NCI-H1105 treated with DMSO at 0.1 percent for 48 hours (cell line): Measurements from ENCODE around the gene TYRO3.
A peak's percentile ranks its signal among the peaks of the same experiment; 100 is the strongest.

Experiments used
- DNase-seq: peaks from one replicate; lab custom pipeline; 2025; lab: John Stamatoyannopoulos, UW

Gene TYRO3

GRCh38 chr15:41558400-41559238 lies at the start of gene TYRO3:
TYRO3 (plus strand) TSS chr15:41559212; CDS start chr15:41559258, 46 bp downstream.
- DNase-seq: peak; percentile 16

DNA sequence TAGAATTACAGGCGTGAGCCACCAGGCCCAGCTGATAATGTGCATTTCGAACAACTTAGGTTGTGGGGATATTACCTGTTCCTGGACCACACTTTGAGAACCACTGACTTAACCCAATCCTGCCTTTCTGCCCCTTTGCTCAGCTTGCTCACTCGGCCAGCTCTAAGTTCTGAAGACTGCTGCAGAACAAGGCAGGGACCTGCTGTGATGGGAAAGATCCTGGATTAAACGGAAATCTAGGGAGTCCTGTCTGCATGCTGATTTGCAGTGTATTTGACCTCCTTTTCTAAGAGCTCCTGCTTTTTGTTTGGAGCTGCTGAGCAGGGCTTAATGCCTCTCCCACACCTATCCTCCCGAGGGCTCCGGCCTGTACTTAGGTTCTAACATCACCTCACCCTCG lies 48.3 kb upstream of the TYRO3 start:
- DNase-seq: peak; percentile 16

DNA sequence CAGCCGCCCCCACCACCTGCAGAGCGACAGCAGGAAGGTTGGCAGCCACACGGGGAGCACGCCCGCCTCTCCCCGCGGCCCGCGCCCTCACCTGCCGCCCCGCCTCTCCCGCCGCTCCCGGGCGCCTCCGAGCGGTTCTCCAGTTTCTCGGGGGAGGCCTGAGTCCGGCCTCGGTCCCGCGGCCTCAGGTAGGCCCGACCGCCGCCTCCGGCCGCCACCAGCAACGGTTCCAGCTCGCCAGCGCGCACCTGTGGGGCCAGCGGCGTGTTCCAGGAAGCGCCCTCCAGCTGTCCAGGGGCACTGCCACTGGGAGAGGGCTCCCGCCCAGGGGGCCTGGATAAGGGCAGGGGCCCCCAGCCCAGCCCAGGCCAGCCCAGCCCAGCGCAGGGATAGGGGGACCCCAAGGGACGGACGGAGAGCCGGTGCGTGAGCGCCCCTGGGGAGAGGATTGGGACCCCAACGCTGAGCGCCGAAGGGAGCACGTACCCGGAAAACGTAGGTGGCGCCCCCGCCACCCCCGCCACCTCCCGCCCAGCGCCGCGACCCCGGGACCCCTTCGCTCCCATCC lies 47.6 kb upstream of the TYRO3 start:
- DNase-seq: peak; percentile 28

- DNase-seq: peak; percentile 40
Measured at GRCh38 chr15:41511899-41512369, 47.1 kb upstream of the TYRO3 start.

- no peak for DNase-seq
Measured at GRCh38 chr15:41512512-41512939, 46.5 kb upstream of the TYRO3 start.

- no peak for DNase-seq
Measured at GRCh38 chr15:41512940-41513505, 46.0 kb upstream of the TYRO3 start.

GRCh38 chr15:41513506-41514227 lies 45.3 kb upstream of the TYRO3 start, which contains the start of gene LTK:
LTK (minus strand) TSS chr15:41513827; CDS start chr15:41513709, 118 bp downstream.
- no peak for DNase-seq

DNA sequence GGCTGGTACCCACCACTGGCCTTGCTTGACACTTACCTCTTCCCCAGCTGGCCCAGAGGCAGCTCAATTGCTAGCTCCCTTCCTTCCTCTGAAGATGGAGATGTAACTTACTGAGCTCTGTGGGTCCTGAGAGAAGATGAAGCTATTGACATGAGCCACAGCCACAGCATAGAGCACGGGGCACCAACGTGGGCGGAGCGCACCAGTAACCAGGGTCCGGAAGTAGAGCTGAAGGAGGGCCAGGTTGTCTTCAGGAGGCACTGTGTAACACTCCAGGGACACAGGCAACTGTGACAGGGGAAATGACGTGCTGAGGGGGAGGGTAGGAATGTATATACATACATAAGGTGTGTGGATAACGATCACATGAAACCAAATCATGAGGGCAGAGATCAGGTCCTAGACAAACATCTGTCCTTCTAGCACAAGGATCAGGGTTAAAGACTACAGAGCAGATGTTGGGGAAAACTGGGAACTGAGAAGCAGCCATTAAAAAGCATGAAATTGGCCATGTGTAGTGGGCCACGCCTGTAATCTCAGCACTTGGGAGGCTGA lies 41.0 kb upstream of the TYRO3 start:
- no peak for DNase-seq

- no peak for DNase-seq
Measured at GRCh38 chr15:41520636-41521035, 38.4 kb upstream of the TYRO3 start.

DNA sequence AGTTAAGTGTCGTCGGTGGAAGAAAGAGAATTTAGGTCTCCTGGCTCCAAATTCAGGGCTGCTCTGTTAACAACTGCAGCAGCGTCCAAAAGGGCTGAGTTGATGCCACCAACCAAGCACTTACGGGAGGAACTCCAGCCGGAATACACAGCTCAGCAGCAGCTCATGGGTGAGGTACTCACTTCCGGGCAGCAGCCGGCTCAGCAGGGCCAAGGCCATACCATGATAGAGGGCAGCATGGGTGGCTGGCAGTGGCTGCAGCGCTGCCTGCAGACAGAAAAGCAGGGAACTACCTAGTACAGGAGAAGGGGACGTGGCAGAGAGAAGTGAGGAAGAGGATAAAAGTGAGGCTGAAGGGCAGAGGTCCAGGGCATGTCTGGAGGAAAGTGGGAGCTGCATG lies 37.4 kb upstream of the TYRO3 start:
- DNase-seq: no peak

DNA sequence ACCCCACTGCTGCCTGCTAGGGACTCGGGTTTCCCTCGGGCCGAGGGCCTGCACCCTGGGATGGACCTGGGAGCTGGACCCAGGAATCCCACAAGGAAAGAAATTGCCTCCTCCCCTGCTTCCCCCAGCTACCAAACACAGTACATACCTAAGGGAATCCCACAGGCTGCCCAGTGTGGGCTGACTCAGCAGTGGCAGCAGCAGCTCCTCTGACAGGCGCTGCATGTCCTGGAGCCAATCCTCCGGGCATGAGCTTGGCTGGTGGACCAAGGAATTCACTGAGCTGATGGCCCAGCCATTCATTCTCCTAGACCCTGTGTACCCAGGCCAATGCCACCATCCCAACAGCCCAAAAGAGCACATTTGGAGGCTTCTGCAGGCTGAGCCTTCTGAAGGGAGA lies 35.9 kb upstream of the TYRO3 start:
- no peak for DNase-seq

DNA sequence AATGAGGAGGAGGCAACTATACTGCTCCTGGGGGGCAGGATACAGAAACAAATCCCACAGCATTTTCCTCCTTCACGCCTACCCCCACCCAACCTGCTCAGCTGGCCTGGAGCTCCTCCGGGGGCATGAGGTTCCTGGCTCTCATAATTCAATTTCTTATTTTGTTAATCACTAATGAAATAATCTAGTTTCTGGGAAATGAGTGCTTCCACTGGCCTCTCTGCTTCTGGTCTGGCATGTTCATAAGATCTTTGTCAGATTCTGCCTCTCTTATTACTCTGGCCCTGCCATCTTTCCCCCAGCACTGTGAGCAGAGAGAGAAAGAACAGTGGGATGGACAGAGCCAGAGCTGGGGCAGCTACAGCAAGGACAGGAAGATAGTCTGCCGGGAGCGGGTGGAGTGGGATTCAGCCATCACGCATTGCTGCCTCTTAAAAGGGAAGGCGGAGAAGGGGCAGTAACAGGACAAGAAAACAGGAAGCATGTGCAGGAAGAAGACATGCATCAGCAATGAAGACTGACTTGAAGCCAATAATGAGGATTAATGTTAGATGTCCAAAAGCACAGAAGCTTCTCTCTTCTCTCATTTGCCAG lies 28.6 kb upstream of the TYRO3 start:
- DNase-seq: no peak

- DNase-seq: no peak
Measured at GRCh38 chr15:41535544-41535943, 23.5 kb upstream of the TYRO3 start.

- no peak for DNase-seq
Measured at GRCh38 chr15:41536866-41537265, 22.1 kb upstream of the TYRO3 start.

DNA sequence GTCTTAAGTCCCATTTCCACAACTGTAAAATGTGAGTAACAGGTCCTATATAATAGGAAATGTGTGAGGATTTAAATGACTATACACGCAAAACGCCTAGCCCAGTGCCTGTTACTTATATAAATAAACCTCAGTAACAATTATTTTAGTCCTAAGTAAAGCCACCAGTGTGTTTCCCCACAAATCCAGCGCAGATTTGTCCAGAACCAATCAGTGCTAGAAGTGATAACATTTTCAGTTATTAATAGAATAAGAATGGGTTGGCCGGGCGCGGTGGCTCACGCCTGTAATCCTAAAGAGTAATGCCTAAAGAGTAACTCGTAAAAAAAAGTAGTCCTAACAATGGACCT lies 15.5 kb upstream of the TYRO3 start:
- DNase-seq: no peak

DNA sequence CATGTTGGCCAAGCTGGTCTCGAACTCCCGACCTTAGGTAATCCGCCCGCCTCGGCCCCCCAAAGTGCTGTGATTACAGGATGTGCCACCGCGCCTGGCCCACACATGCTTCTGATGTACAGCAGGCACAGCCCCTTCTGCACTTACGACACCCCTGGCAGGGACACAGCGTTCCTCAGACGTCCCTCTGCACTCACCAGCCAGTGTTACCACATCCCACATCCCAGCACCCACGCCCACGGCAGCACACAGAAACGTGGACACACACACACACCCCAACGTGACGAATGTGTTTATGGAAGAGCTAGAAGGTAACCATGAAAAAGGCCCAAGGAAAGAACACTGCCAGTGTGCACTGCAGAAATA lies 14.4 kb upstream of the TYRO3 start:
- no peak for DNase-seq

GRCh38 chr15:41545218-41545617 lies 13.8 kb upstream of the TYRO3 start:
- no peak for DNase-seq

DNA sequence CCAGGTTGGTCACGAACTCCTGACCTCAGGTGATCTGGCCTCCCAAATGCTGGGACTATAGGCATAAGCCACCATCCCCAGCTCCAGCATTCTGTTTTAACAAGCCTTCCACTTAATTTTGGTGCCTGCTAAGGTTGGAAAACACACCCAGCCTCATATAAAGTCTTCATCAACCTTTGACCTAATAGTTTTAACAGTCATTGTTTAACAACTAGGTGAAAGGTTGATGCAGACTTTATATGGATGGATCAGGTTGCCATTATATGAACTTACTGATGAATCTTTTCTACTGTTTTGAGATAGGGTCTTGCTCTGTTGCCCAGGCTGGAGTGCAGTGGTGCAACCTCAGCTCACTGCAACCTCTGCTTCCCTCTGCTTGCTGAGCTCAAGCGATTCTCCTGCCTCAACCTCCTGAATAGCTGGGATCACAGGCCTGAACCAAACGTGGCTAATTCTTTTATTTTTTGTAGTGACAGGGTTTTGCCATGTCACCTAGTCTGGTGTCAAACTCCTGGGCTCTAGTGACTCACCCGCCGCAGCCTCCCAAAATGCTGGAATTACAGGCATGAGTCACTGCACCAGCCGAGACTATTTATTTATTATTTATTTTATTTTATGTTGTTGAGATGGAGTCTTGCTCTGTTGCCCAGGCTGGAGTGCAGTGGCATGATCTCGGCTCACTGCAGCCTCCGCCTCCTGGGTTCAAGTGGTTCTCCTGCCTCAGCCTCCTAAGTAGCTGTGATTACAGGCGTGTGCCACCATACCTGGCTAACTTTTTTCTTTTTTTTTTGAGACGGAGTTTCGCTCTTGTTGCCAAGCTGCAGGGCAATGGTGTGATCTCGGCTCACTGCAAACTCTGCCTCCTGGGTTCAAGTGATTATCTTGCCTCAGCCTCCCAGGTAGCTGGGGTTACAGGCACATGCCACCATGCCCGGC lies 11.9 kb upstream of the TYRO3 start:
- DNase-seq: no peak

DNA sequence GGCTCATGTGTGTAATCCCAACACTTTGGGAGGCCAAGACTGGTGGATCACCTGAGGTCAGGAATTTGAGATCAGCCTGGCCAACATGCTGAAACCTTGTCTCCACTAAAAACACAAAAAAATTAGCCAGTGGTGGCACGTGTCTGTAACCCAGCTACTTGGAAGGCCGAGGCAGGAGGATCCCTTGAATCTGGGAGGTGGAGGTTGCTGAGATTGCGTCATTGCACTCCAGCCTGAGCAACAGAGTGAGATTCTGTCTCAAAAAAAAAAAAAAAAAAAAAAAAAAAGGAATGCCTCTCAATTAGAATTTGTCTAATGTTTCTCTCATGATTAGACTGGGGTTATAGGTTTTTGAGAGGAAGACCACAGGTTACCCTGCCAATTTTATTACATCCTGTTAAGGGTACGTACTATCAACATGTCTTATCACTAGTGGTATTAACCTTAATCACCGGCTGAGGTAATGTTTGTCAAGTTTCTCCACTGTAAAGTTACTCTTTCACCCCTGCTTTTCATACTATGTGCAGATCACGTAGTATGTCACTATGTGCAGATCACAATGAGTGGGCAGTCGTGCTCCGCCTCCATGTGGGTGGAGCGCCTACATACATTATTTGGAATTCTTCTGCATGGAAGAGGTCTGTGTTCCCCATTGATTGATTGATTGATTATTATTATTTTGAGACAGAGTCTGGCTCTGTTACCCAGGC lies 8.8 kb upstream of the TYRO3 start:
- no peak for DNase-seq

- no peak for DNase-seq
Measured at GRCh38 chr15:41553731-41554130, 5.3 kb upstream of the TYRO3 start.
